ENCODE results near the gene PRPSAP1.
A peak's percentile ranks its signal among the peaks of the same experiment; 100 is the strongest.

PRPSAP1 gene, protein sequence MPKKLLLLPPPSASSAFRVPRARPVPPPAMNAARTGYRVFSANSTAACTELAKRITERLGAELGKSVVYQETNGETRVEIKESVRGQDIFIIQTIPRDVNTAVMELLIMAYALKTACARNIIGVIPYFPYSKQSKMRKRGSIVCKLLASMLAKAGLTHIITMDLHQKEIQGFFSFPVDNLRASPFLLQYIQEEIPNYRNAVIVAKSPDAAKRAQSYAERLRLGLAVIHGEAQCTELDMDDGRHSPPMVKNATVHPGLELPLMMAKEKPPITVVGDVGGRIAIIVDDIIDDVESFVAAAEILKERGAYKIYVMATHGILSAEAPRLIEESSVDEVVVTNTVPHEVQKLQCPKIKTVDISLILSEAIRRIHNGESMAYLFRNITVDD

DNA sequence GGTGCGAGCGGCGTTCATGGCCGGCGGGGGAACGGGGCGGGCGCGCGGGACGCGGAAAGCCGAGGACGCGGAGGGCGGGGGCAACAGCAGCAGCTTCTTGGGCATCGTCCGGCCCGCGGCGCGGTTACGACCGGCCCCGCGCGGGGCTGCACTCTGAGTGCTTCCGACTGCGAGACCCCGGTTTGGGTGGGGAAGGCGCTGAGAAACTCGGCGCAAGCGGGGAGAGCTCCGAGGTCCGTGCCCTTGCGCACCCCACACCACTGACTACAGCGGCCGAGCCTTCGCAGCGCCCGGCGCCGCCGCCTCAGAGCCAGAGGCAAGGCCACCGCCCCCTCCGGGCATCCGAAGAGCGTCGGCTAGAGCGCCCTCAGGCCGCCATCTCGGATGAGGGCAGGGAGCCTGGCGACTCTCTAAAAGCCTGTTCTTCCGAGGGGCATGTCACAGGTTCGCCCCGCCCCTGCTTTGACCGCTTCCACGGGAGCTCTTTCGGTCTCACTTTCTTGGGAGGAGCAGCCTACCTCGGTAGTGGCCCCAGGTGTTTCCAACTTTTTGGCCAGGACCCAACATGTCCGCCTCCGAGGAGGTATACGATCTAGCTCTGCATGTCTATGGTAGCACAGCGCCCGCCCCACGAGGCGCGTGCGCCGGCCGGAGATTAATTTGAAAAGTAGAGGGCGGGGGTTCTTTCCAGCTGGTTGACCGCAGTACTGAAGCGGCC is at the start of gene PRPSAP1:
PRPSAP1 (minus strand) TSS at position 318 of the 718 bp plus-strand sequence; CDS start at position 105, 213 bp downstream.
- ATAC-seq, result peak; percentile 98

DNA sequence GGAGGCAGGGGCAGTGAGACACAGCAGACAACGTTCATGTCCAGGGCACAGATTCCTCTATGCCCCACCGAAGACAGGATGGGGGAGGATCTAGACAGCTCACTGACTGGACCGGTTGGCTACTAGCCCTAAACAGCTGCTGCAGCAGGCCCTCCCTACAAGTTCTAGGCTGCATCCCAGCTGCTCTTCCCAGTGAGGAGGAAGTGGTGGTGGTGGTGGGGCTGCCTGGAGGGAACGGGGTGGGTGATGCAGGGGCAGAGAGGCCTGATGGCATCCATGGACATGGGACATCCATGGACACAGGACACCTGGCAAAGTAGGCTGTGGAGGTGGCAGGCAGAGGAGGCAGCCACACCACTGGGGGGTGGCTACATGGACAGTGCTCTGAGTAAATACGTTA is 49.0 kb upstream of the PRPSAP1 start:
- no peak overlapping the region for H3K4me3 Mint-ChIP-seq
- no peak overlapping the region for H3K27ac Mint-ChIP-seq
- H3K36me3 Mint-ChIP-seq, result peaks cover 66% of the 10 kb centered on the region
- peaks cover 43% of the 10 kb centered on the region for H3K4me1 Mint-ChIP-seq
- no peaks in the 10 kb centered on the region for H3K9me3 Mint-ChIP-seq
- ATAC-seq, result no peak
- no peaks in the 10 kb centered on the region for H3K27me3 Mint-ChIP-seq

More for the DNA sequence above, at the start of gene PRPSAP1:
- Mint-ChIP-seq H3K4me1 (peaks cover 28% of the 10 kb centered on the region), H3K27ac (peak within 1 kb of the TSS; percentile 95), H3K27me3 (no peaks in the 10 kb centered on the region), H3K4me3 (peak within 1 kb of the TSS; percentile 82), H3K36me3 (no peaks in the 10 kb centered on the region), H3K9me3 (no peaks in the 10 kb centered on the region)

DNA sequence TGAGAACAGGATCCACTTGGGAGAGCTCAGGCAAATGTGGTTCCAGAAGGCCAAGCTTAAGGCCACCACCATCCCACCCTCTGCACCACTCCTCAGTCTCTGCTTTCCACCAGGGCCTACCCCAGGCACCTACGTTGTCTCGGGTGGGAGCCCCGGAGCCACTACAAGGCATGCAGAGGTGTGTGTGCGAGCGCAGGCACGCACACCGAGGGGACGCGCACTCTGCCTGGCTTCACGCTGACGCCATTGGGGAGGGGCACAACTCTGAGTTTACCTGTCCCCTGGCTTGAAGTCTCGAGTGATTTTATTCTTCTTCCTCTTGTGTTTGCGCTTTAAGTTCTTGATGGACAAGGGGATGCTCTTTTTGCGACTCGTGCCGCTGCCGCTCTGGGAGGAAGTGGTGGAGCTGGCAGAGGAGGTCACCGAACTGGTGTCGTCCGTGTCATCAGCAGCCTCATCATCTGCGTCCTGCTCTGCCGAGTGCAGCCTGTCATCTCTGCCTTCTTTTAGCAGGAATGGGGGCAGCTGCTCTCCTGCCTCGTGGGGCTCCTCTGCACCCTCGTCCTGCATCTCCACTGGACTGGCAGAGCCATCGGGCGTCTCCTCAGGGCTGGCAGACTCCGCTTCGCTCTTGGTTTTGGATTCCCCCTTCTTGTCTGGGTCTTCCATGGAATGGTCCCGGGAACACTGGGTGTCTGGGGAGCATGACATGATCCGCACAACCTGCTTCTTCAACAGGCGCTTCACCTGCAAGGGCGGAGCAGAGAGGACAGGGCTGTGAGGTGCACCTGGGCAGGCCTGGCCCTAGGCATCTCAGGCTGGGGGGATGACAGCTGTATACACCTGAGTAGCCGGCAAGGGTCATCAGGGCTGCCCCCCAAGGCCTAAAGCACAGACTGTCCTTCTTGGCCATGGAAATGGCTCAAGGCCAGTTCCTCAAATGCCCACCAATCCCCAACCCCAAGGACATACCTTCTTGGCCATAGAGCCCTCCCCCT is 45.8 kb upstream of the PRPSAP1 start:
- Mint-ChIP-seq H3K4me1 (peaks cover 13% of the 10 kb centered on the region), H3K9me3 (no peaks in the 10 kb centered on the region), H3K4me3 (no peak overlapping the region), H3K27ac (no peak overlapping the region), H3K36me3 (peaks cover 76% of the 10 kb centered on the region), H3K27me3 (no peaks in the 10 kb centered on the region)
- ATAC-seq, result no peak

DNA sequence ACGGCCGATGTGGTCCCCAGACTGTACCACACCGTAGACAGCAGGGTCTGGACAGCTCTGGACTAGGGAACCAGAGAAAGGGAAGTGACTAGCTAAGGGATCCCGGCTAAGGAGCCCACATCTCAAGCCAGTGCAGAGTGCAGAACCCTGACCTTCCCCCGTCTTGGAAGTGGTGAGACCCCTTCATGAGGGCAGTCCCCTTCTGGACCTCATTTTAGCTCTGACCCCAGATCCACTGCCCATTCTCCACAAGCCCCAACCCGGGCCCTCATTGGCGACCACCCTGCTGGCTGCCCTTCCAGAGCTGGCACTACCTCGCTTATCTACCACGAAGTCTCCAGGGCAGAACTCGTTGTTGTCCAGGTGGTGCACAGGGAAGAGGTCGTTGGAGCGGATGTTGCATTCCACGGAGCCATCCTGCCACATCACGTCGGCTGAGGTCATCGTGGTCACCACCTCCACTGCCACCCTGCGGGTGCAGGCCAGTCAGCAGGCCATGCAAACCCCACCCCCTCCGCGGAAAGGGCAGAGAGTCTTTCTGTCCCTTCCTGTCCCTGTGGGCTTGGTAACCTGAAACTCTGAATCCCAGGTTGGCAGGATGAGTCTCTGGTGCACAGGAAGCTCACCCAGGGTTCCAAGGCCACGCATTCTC is 44.9 kb upstream of the PRPSAP1 start:
- peaks cover 7% of the 10 kb centered on the region for H3K4me1 Mint-ChIP-seq
- H3K27me3 Mint-ChIP-seq, result no peaks in the 10 kb centered on the region
- H3K27ac Mint-ChIP-seq, result no peak overlapping the region
- no peak overlapping the region for H3K4me3 Mint-ChIP-seq
- H3K9me3 Mint-ChIP-seq, result no peaks in the 10 kb centered on the region
- peaks cover 76% of the 10 kb centered on the region for H3K36me3 Mint-ChIP-seq
- ATAC-seq, result no peak

DNA sequence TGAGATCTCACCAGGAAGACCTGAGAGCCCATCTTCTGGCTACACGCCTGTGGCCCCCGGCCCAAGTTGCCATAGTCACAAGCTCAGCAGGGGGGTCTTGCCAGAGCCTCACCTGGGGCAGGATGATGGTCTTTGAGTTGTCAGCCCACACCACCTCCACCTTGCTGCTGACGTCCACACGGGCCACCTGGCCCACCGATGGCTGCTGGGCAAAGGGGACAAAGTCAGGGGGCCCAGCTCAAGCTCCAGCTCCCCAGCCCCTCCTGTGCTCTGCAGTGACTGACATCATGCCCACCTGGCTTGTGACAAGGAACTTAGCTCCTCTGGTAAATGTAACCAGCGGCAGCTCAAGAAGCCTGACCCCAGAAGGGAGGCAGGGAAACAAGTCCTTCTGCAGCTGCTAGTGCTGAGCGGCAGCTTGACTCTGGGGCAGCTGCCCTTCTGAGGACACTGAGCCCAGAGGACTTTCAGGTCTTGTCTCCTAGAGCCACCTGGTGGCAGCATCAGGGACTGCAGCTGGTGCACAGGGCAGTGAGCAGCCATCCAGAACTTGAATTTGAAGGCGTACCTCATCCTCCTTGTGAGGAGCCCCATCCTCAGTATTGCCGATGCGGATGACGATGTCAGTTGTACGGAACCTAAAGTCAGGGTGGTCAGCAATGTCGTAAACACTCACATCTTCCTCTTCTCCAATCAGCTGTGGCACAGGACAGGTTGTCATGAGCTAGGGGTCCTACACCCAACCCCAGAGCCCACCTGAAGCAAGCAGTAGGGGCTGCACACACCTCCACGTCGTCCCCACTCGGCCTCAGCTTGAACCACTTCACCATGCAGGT is 44.2 kb upstream of the PRPSAP1 start:
- peak; percentile 78 for ATAC-seq
- Mint-ChIP-seq H3K27ac (no peak overlapping the region), H3K9me3 (no peaks in the 10 kb centered on the region), H3K4me3 (no peak overlapping the region), H3K36me3 (peaks cover 74% of the 10 kb centered on the region), H3K27me3 (no peaks in the 10 kb centered on the region), H3K4me1 (peaks cover 7% of the 10 kb centered on the region)

DNA sequence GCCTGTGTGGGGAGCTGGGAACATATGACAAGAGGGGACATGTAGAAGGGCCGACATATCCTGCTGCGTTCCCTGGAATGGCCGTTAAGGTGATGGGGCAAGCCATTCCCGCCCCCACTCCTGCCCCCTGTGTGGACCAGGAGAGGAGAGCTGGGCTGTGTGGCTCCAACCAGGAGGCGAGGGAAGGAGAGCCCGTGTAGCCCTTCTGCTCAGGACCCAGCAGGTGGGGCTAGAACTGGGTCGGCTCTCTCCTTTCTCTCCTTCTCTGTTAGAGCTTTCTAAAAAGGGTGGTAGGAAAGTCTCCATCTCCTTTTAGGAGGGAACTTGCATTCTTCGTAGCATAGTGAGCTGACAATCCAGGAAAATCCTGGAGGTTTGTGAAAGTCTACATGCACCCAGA is 43.5 kb upstream of the PRPSAP1 start:
- Mint-ChIP-seq H3K4me1 (peaks cover 7% of the 10 kb centered on the region), H3K36me3 (peaks cover 67% of the 10 kb centered on the region), H3K27me3 (no peaks in the 10 kb centered on the region), H3K9me3 (no peaks in the 10 kb centered on the region), H3K27ac (no peak overlapping the region), H3K4me3 (no peak overlapping the region)
- ATAC-seq, result no peak

DNA sequence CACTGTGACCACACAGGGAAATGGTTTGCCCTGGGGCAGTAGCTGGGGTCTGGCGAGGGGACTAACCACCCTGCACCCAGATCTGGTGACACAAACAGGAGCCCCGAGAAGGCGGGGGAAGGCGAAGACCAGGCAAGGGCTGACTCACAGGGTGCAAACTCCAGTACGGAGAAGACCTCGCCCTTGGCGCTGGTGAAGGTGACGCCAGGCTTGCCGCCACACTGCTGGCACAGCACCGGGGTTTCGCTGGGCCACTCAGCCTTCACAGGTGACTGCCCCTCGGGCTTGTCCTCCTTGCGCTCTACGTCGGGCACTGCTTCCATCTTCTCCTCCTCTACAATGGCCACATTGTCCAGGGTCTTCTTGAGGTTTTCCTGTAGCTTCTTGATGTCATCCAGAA is 42.3 kb upstream of the PRPSAP1 start:
- peaks cover 62% of the 10 kb centered on the region for H3K36me3 Mint-ChIP-seq
- ATAC-seq, result no peak

DNA sequence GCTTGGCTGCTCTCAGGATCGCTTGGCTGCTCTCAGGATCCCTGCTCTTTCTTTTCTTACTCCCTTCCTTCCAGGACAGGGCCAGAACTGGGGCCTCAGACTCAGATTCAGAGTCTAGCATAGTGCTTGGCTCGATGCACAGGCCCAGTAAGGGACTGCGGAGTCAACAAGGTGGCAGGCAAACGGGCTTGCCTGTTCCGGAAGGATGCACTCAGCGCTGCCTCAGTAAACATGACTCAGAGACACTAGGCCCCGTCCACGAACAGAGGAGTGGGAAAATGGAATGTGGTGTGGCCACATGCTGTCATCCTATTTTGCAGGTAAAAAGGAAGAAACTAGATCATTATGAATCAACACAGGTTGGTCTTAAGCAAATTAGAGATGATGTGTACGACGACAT is 40.5 kb upstream of the PRPSAP1 start:
- no peak overlapping the region for H3K27ac Mint-ChIP-seq
- no peak for ATAC-seq
- H3K27me3 Mint-ChIP-seq, result no peaks in the 10 kb centered on the region
- H3K4me1 Mint-ChIP-seq, result peaks cover 7% of the 10 kb centered on the region
- no peak overlapping the region for H3K4me3 Mint-ChIP-seq
- peaks cover 60% of the 10 kb centered on the region for H3K36me3 Mint-ChIP-seq
- H3K9me3 Mint-ChIP-seq, result no peaks in the 10 kb centered on the region

More for the DNA sequence above, 42.3 kb upstream of the PRPSAP1 start:
- peaks cover 7% of the 10 kb centered on the region for H3K4me1 Mint-ChIP-seq
- H3K27ac Mint-ChIP-seq, result no peak overlapping the region
- H3K4me3 Mint-ChIP-seq, result no peak overlapping the region
- H3K27me3 Mint-ChIP-seq, result no peaks in the 10 kb centered on the region
- no peaks in the 10 kb centered on the region for H3K9me3 Mint-ChIP-seq

DNA sequence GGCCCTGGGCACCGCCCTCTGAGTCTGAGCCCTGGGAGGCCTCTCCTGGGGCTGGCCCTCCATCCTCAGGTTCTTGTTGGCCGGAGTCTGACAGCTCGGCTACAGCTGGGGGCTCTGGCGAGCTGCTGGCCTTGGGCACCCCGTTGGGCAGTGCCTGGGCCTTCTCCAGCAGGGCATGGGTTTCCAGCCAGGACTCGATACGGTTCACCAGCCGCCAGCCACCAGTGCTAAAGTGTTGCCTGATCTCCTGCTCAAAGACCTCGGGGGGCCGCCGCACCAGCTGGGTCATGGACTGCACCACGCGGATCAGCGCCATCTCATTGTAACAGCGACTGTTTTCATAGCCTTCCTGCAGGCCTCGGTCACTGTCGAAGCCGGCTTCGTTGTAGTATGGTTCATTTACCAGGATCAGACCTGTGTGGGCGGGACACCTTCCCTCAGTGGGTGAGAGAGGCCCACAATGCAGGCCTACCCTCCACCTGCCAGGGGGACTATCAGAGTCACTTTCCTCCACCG is 37.5 kb upstream of the PRPSAP1 start:
- no peaks in the 10 kb centered on the region for H3K9me3 Mint-ChIP-seq
- H3K27ac Mint-ChIP-seq, result no peak overlapping the region
- peaks cover 43% of the 10 kb centered on the region for H3K36me3 Mint-ChIP-seq
- peaks cover 7% of the 10 kb centered on the region for H3K4me1 Mint-ChIP-seq
- ATAC-seq, result no peak
- H3K27me3 Mint-ChIP-seq, result no peaks in the 10 kb centered on the region
- H3K4me3 Mint-ChIP-seq, result no peak overlapping the region

DNA sequence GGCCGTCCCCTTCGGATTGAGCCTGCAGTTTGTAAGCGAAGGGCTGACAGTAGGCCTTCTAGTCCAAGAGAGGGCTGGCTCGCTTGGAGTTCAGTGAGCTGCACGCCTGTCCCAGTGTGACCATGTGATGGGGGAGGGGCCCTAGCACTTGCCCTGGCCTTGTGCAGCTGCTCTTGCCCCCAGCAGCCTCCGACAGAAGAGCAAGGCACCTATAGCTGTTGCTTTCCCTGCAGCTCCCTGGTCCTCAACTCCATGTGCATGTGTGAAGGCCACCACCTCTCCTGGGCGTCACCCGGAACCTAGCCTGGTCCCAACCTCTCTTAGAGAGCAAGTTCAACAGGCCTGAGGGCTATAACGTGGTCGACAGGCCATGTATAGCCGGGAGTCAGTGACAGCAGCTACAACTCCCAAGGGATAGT is 36.3 kb upstream of the PRPSAP1 start:
- Mint-ChIP-seq H3K27me3 (no peaks in the 10 kb centered on the region), H3K4me1 (peaks cover 19% of the 10 kb centered on the region), H3K27ac (no peak overlapping the region), H3K9me3 (no peaks in the 10 kb centered on the region), H3K36me3 (peaks cover 36% of the 10 kb centered on the region), H3K4me3 (no peak overlapping the region)
- no peak for ATAC-seq

DNA sequence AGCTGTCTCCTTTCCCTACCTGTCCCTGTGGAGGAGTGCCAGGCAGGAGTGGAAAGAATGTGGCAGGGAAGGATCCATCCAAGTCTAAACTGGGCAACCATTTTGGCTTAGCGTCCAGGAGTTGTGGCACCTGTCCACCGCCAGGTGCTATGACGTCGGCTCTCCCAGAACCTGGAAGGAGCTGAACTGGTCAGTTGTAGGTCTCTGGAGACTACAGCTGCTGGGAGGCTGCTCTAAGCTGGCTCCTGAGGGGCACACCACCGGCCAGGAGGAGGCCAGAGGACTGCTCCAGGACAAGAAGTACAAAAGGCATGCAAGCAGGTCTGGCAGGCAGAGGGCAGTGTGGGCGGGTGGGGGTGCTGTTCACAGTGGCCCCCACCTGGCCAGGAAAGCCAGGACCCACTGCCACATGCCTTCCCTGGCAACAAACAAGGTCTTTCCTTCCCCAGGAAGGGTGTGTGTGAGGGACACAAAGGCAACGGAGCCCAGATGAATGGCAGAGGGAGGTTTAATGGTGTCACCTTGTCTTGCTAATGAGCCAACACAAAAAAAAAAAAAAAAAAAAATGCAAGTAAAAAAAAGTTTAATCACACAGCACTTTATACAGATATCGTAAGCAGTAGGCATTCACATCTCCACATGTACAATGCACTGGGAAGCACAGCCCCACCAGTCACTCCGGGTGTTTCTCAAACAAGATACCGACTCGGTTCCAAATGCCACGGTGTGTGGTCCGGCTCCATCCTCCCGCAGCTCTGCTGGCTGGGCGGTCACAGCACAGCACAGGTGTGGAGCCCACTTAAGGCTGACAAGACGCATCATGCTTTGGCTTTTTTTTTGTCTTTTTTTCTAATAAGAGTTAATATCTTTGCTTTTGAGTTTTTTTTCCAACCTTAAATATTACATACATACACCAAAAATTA is 35.5 kb upstream of the PRPSAP1 start:
- peaks cover 20% of the 10 kb centered on the region for H3K4me1 Mint-ChIP-seq
- peaks cover 33% of the 10 kb centered on the region for H3K36me3 Mint-ChIP-seq
- H3K27ac Mint-ChIP-seq, result no peak overlapping the region
- no peak overlapping the region for H3K4me3 Mint-ChIP-seq
- no peaks in the 10 kb centered on the region for H3K9me3 Mint-ChIP-seq
- ATAC-seq, result no peak
- no peaks in the 10 kb centered on the region for H3K27me3 Mint-ChIP-seq

DNA sequence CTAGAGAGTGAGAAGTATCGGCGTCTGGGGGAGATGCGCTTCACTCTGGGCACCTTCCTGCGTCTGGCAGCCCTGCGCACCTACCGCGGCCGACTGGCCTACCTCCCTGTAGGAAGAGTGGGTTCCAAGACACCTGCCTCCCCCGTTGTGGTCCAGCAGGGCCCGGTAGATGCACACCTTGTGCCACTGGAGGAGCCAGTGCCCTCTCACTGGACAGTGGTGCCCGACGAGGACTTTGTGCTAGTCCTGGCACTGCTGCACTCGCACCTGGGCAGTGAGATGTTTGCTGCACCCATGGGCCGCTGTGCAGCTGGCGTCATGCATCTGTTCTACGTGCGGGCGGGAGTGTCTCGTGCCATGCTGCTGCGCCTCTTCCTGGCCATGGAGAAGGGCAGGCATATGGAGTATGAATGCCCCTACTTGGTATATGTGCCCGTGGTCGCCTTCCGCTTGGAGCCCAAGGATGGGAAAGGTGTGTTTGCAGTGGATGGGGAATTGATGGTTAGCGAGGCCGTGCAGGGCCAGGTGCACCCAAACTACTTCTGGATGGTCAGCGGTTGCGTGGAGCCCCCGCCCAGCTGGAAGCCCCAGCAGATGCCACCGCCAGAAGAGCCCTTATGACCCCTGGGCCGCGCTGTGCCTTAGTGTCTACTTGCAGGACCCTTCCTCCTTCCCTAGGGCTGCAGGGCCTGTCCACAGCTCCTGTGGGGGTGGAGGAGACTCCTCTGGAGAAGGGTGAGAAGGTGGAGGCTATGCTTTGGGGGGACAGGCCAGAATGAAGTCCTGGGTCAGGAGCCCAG is 33.5 kb upstream of the PRPSAP1 start:
- Mint-ChIP-seq H3K27ac (no peak overlapping the region), H3K9me3 (no peaks in the 10 kb centered on the region), H3K36me3 (peaks cover 24% of the 10 kb centered on the region), H3K27me3 (peaks cover 5% of the 10 kb centered on the region), H3K4me3 (no peak overlapping the region), H3K4me1 (peaks cover 26% of the 10 kb centered on the region)
- ATAC-seq, result no peak
